Breast epithelium (tissue), 4 donors: ENCODE results near the gene BCAR1. TPM values are rescaled to one million over a fixed set of nuclear protein-coding genes. Genes with fewer than 3 reads are reported as not detected.
"Not testable (repeated sequence)": the region's sequence is repeated elsewhere in the genome, so short reads cannot be mapped to it uniquely, and the experiment has no call there.

Experiments
- DNase-seq, 2 donors: peaks; one replicate each; pipeline ENCODE4 v3.0.0-alpha.2; 2019; ENCODE audit warnings: low spot score in 2 of 2
- H3K27ac ChIP-seq, 2 donors: fragments of 200-600 bp; sonication (generic) in 1 of 2; one replicate each; pipeline ENCODE4 v1.5.1; 2016 to 2019; ENCODE audit warnings: mild to moderate bottlenecking in 1 of 2
- H3K27me3 ChIP-seq, 2 donors: fragments of 200-600 bp; sonication (generic) in 1 of 2; one replicate each; pipeline versions ENCODE4 v1.5.1 to v1.6.0; 2017 to 2019; ENCODE audit warnings: control low read depth in 1 of 2, mild to moderate bottlenecking in 1 of 2
- H3K36me3 ChIP-seq: fragments of 200-600 bp; one replicate; pipeline ENCODE4 v1.5.1; 2019
- H3K4me1 ChIP-seq, 2 donors: fragments of 200-600 bp; sonication (generic); one replicate each; pipeline ENCODE4 v1.5.1; 2016 to 2019; ENCODE audit warnings: control low read depth in 1 of 2
- H3K4me3 ChIP-seq, 3 donors: fragments of 200-600 bp; sonication (generic); 1 replicate in 2 of 3; 2 replicates in 1 of 3; pipeline ENCODE4 v1.5.1; 2016 to 2019; ENCODE audit warnings: mild to moderate bottlenecking in 3 of 3, moderate library complexity in 2 of 3
- H3K9me3 ChIP-seq, 2 donors: fragments of 200-600 bp; sonication (generic) in 1 of 2; one replicate each; pipeline ENCODE4 v1.5.1; 2016 to 2019; ENCODE audit warnings: control low read depth in 1 of 2
- CTCF ChIP-seq, 3 donors: fragments of 450-650 bp; IDR thresholded peaks; one replicate each; pipeline ENCODE4 v1.5.1; 2016 to 2017; ENCODE audit warnings: antibody characterized with exemption in 3 of 3, mild to moderate bottlenecking in 3 of 3, moderate library complexity in 3 of 3
- POLR2A ChIP-seq: fragments of 450-650 bp; IDR thresholded peaks from one replicate; pipeline ENCODE4 v1.6.1; 2016; ENCODE audit warnings: antibody characterized with exemption, mild to moderate bottlenecking, moderate library complexity
- POLR2AphosphoS5 ChIP-seq, 3 donors: sonication (generic); formaldehyde crosslinking; IDR thresholded peaks; one replicate each; pipeline ENCODE4 v1.6.1; 2017; ENCODE audit warnings: antibody characterized with exemption in 3 of 3
- intact Hi-C: fragments of 100-400 bp; cut with DNase I; formaldehyde crosslinking; loops from one replicate; pipeline ENCODE4 v1.15.1; 2023; ENCODE audit warnings: low total_unique reads
- total RNA-seq, 3 donors: library from RNA; depleted of rRNA; stranded (reverse); fragments of >200 nt; gene quantifications; one replicate each; pipeline ENCODE4 v1.1.0, GENCODE V29; 2016

Gene BCAR1
- total RNA-seq, 3 donors from 2014 or later: 13.6 to 38.7 (median 32.9) TPM

- Histone ChIP-seq H3K27ac (no peak overlapping the region), H3K4me1 (no peaks in the 10 kb centered on the region), H3K9me3 (no peaks in the 10 kb centered on the region), H3K4me3 (no peak overlapping the region), H3K27me3 (no peaks in the 10 kb centered on the region), H3K36me3 (no peaks in the 10 kb centered on the region)
- no peak for TF ChIP-seq POLR2A
- no peak for TF ChIP-seq CTCF (IDR thresholded peaks at IDR 0.05)
- no peak for TF ChIP-seq POLR2AphosphoS5 (IDR thresholded peaks at IDR 0.05)
- no peak for DNase-seq
- intact Hi-C loops: loop anchor here (10.0 kb wide), 1 partner anchor 186 kb away; no protein-coding TSS in a partner anchor
These were observed 43.1 kb downstream of the BCAR1 start for GRCh38 chr16:75208242-75208825.

- no peak overlapping the region for H3K27ac ChIP-seq
- TF ChIP-seq CTCF (IDR thresholded peaks at IDR 0.05): no peak
- no peak for TF ChIP-seq POLR2A
- TF ChIP-seq POLR2AphosphoS5 (IDR thresholded peaks at IDR 0.05): no peak
- DNase-seq: no peak
These were observed 43.6 kb downstream of the BCAR1 start for GRCh38 chr16:75207831-75208230.

GRCh38 chr16:75206749-75207451 is 44.5 kb downstream of the BCAR1 start, which contains the start of gene CTRB2:
Gene CTRB2, minus strand, starts transcription at chr16:75207161. Its CDS starts 20 bp downstream, at chr16:75207141.
- H3K27ac ChIP-seq: no peak within 1 kb of the TSS
- intact Hi-C loops: loop anchor here (10.0 kb wide), 1 partner anchor 188 kb away; no protein-coding TSS in a partner anchor
- no peaks in the 10 kb centered on the region for H3K36me3 ChIP-seq
- no peak for TF ChIP-seq CTCF (IDR thresholded peaks at IDR 0.05)
- no peak for TF ChIP-seq POLR2AphosphoS5 (IDR thresholded peaks at IDR 0.05)
- no peak for TF ChIP-seq POLR2A
- peak in 1 of 2 donors; percentile 30 for DNase-seq
- no peaks in the 10 kb centered on the region for H3K9me3 ChIP-seq
- H3K4me3 ChIP-seq: no peak within 1 kb of the TSS
- no peaks in the 10 kb centered on the region for H3K4me1 ChIP-seq
- no peaks in the 10 kb centered on the region for H3K27me3 ChIP-seq

More at GRCh38 chr16:75207831-75208230, 43.6 kb downstream of the BCAR1 start:
- no peaks in the 10 kb centered on the region for H3K9me3 ChIP-seq
- no peaks in the 10 kb centered on the region for H3K4me1 ChIP-seq
- intact Hi-C loops: loop anchor here (10.0 kb wide), 1 partner anchor 187 kb away; no protein-coding TSS in a partner anchor
- no peaks in the 10 kb centered on the region for H3K36me3 ChIP-seq
- H3K27me3 ChIP-seq: no peaks in the 10 kb centered on the region
- no peak overlapping the region for H3K4me3 ChIP-seq

GRCh38 chr16:75205961-75206748 is 45.3 kb downstream of the BCAR1 start:
- H3K4me1 ChIP-seq, H3K27me3 ChIP-seq, H3K9me3 ChIP-seq, H3K4me3 ChIP-seq, H3K36me3 ChIP-seq, H3K27ac ChIP-seq: not testable (repeated sequence)
- intact Hi-C loops: loop anchor here (10.0 kb wide), 1 partner anchor 189 kb away; no protein-coding TSS in a partner anchor
- peak in 1 of 2 donors; percentile 15 for DNase-seq

- not testable (repeated sequence) for H3K27ac ChIP-seq, H3K36me3 ChIP-seq, H3K9me3 ChIP-seq, DNase-seq, H3K4me3 ChIP-seq, H3K4me1 ChIP-seq, H3K27me3 ChIP-seq
- intact Hi-C loops: loop anchor here (10.0 kb wide), 1 partner anchor 189 kb away; no protein-coding TSS in a partner anchor
These were observed 46.0 kb downstream of the BCAR1 start for GRCh38 chr16:75205438-75205837.

GRCh38 chr16:75204905-75205304 is 46.5 kb downstream of the BCAR1 start:
- DNase-seq: not testable (repeated sequence)

More at GRCh38 chr16:75204905-75205304, 46.5 kb downstream of the BCAR1 start:
- not testable (repeated sequence) for H3K4me3 ChIP-seq, H3K27ac ChIP-seq, H3K4me1 ChIP-seq, H3K36me3 ChIP-seq, H3K9me3 ChIP-seq, H3K27me3 ChIP-seq
- intact Hi-C loops: loop anchor here (5.0 to 10.0 kb wide), 2 partner anchors 190 to 407 kb away; no protein-coding TSS in a partner anchor
